ENCODE data around the gene FSD1.

The FSD1 gene

DNA sequence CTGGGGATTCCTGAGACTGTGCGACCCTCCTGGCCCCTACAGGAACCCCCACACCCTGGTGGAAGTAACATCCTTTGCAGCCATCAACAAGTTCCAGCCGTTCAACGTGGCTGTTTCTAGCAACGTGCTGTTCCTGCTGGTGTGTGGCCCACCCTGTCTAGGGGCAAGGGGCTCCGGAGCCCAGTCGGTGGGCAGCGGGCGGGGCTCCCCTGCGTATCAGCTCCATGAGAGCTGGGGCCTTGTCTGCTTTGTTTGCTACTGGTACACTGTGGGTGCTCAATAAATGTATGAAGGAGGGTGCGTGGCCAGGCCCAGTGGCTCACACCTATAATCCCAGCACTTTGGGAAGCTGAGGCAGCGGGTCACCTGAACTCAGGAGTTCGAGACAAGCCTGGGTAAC, 49.9 kb downstream of the FSD1 start (continued):
- TF ChIP-seq ZNF565 (CRISPR knock-in tag; conservative IDR thresholded peaks at IDR 0.05; ENCODE audit: low read depth) (no peak), TOX (CRISPR knock-in tag; IDR thresholded peaks at IDR 0.05; ENCODE audit: borderline replicate concordance) (no peak), ESRRG (CRISPR knock-in tag; IDR thresholded peaks at IDR 0.05) (no peak), ZC3H10 (CRISPR knock-in tag; IDR thresholded peaks at IDR 0.05) (no peak)
- TF ChIP-seq, protein P1, sequence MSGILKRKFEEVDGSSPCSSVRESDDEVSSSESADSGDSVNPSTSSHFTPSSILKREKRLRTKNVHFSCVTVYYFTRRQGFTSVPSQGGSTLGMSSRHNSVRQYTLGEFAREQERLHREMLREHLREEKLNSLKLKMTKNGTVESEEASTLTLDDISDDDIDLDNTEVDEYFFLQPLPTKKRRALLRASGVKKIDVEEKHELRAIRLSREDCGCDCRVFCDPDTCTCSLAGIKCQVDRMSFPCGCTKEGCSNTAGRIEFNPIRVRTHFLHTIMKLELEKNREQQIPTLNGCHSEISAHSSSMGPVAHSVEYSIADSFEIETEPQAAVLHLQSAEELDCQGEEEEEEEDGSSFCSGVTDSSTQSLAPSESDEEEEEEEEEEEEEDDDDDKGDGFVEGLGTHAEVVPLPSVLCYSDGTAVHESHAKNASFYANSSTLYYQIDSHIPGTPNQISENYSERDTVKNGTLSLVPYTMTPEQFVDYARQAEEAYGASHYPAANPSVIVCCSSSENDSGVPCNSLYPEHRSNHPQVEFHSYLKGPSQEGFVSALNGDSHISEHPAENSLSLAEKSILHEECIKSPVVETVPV (CRISPR knock-in tag; IDR thresholded peaks at IDR 0.05), result no peak

DNA sequence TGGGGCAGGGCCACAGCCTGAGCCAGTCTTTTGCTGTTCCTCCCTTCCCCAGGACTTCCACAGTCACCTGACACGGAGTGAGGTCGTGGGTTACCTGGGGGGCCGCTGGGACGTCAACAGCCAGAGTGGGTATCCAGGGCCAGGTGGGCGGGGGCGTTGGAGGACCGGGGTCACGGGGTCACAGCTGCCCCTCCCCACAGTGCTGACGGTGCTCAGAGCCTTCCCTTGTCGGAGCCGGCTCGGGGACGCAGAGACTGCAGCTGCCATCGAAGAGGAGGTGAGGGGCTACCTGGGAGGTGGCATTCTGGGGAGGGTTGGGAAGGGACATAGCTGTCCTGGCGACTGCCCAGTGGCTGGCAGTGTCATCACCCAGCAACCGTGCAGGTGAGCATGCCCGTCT, 50.5 kb downstream of the FSD1 start:
- no peak for ATAC-seq

DNA sequence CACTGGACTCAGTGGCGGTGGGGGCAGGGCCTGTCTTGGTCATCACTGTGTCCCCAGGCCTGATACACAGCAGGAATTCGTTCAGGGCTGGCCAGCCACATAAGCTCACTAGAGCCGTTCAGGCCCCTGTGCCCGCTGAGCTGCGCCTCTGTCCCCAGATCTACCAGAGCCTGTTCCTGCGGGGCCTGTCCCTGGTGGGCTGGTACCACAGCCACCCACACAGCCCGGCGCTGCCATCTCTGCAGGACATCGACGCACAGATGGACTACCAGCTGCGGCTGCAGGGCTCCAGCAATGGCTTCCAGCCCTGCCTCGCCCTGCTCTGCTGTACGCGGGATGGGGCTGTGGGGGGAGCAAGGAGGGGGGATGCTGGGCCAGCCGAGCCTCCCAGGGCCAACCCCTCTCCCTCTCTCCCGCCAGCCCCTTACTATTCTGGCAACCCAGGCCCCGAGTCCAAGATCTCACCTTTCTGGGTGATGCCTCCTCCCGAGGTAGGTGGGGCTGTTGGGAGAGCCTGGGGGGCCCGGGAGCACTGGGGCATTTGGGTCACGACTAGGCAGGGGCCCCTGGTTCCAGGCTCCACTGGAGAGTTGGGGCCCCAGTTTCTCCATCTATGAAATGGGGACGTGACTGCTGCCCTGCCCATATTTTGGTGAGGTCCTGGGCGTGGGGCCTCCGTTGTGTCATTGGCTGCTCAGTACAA, 52.8 kb downstream of the FSD1 start:
- TF ChIP-seq TCF4 (CRISPR knock-in tag; IDR thresholded peaks at IDR 0.05; ENCODE audit: borderline replicate concordance) (no peak), OSR1 (CRISPR knock-in tag; IDR thresholded peaks at IDR 0.05) (no peak), TOX (CRISPR knock-in tag; IDR thresholded peaks at IDR 0.05; ENCODE audit: borderline replicate concordance) (no peak), ZNF565 (CRISPR knock-in tag; conservative IDR thresholded peaks at IDR 0.05; ENCODE audit: low read depth) (no peak), ZNF8 (CRISPR knock-in tag; IDR thresholded peaks at IDR 0.05) (no peak)
- ATAC-seq, result no peak

More for the DNA sequence above, 50.5 kb downstream of the FSD1 start:
- TF ChIP-seq SNAI2 (CRISPR knock-in tag; IDR thresholded peaks at IDR 0.05), result no peak
- TF ChIP-seq BACH2 (CRISPR knock-in tag; IDR thresholded peaks at IDR 0.05; ENCODE audit: borderline replicate concordance), result no peak
- TF ChIP-seq, protein P2, sequence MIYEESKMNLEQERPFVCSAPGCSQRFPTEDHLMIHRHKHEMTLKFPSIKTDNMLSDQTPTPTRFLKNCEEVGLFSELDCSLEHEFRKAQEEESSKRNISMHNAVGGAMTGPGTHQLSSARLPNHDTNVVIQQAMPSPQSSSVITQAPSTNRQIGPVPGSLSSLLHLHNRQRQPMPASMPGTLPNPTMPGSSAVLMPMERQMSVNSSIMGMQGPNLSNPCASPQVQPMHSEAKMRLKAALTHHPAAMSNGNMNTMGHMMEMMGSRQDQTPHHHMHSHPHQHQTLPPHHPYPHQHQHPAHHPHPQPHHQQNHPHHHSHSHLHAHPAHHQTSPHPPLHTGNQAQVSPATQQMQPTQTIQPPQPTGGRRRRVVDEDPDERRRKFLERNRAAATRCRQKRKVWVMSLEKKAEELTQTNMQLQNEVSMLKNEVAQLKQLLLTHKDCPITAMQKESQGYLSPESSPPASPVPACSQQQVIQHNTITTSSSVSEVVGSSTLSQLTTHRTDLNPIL (CRISPR knock-in tag; IDR thresholded peaks at IDR 0.05; ENCODE audit: low read depth), result no peak
- no peak for TF ChIP-seq ZFP30 (CRISPR knock-in tag; IDR thresholded peaks at IDR 0.05)
- TF ChIP-seq ZNF70 (CRISPR knock-in tag; IDR thresholded peaks at IDR 0.05), result no peak
- no peak for TF ChIP-seq TCF4 (CRISPR knock-in tag; IDR thresholded peaks at IDR 0.05; ENCODE audit: borderline replicate concordance)
- no peak for TF ChIP-seq ESRRG (CRISPR knock-in tag; IDR thresholded peaks at IDR 0.05)
- no peak for TF ChIP-seq PPARA (CRISPR knock-in tag; IDR thresholded peaks at IDR 0.05; ENCODE audit: borderline replicate concordance)
- no peak for TF ChIP-seq ZNF8 (CRISPR knock-in tag; IDR thresholded peaks at IDR 0.05)
- no peak for TF ChIP-seq ZC3H10 (CRISPR knock-in tag; IDR thresholded peaks at IDR 0.05)
- TF ChIP-seq GLIS3 (CRISPR knock-in tag; IDR thresholded peaks at IDR 0.05), result no peak
- TF ChIP-seq, protein P3, sequence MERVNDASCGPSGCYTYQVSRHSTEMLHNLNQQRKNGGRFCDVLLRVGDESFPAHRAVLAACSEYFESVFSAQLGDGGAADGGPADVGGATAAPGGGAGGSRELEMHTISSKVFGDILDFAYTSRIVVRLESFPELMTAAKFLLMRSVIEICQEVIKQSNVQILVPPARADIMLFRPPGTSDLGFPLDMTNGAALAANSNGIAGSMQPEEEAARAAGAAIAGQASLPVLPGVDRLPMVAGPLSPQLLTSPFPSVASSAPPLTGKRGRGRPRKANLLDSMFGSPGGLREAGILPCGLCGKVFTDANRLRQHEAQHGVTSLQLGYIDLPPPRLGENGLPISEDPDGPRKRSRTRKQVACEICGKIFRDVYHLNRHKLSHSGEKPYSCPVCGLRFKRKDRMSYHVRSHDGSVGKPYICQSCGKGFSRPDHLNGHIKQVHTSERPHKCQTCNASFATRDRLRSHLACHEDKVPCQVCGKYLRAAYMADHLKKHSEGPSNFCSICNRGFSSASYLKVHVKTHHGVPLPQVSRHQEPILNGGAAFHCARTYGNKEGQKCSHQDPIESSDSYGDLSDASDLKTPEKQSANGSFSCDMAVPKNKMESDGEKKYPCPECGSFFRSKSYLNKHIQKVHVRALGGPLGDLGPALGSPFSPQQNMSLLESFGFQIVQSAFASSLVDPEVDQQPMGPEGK (CRISPR knock-in tag; IDR thresholded peaks at IDR 0.05; ENCODE audit: borderline replicate concordance), result no peak
- TF ChIP-seq, protein P1 (CRISPR knock-in tag; IDR thresholded peaks at IDR 0.05), result no peak
- no peak for TF ChIP-seq ZNF565 (CRISPR knock-in tag; conservative IDR thresholded peaks at IDR 0.05; ENCODE audit: low read depth)
- TF ChIP-seq RARB (CRISPR knock-in tag; IDR thresholded peaks at IDR 0.05), result no peak
- no peak for TF ChIP-seq TOX (CRISPR knock-in tag; IDR thresholded peaks at IDR 0.05; ENCODE audit: borderline replicate concordance)
- no peak for TF ChIP-seq ZFP3 (CRISPR knock-in tag; IDR thresholded peaks at IDR 0.05)
- TF ChIP-seq OSR1 (CRISPR knock-in tag; IDR thresholded peaks at IDR 0.05), result no peak
- no peak for TF ChIP-seq ISL1 (CRISPR knock-in tag; IDR thresholded peaks at IDR 0.05)

DNA sequence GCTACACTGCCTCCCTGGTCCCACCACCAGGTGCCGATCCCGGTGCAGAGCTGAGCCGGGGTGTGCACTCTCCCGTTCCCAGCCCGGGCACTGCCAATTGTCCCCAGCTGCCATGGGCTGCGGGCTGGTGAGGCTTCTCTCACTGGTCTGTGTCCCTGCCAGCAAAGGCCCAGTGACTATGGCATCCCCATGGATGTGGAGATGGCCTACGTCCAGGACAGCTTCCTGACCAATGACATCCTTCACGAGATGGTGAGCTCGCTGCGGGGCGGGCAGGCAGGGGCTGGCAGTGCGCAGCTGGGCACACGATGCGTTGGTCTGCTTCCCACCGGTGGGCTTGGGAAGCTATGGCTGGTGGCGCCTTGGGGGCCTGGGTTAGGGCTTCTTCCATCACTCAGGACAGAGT, 53.5 kb downstream of the FSD1 start:
- TF ChIP-seq SNAI2 (CRISPR knock-in tag; IDR thresholded peaks at IDR 0.05) (no peak), TCF4 (CRISPR knock-in tag; IDR thresholded peaks at IDR 0.05; ENCODE audit: borderline replicate concordance) (no peak), ZNF565 (CRISPR knock-in tag; conservative IDR thresholded peaks at IDR 0.05; ENCODE audit: low read depth) (no peak), PPARA (CRISPR knock-in tag; IDR thresholded peaks at IDR 0.05; ENCODE audit: borderline replicate concordance) (no peak), ZFP3 (CRISPR knock-in tag; IDR thresholded peaks at IDR 0.05) (no peak), ZC3H10 (CRISPR knock-in tag; IDR thresholded peaks at IDR 0.05) (no peak), RARB (CRISPR knock-in tag; IDR thresholded peaks at IDR 0.05) (no peak), ZNF70 (CRISPR knock-in tag; IDR thresholded peaks at IDR 0.05) (no peak), ZNF8 (CRISPR knock-in tag; IDR thresholded peaks at IDR 0.05) (no peak)
- no peak for ATAC-seq

Data from SK-N-SH treated with all-trans-retinoic acid at 6 μM for 48 hours (cell line).